GM18508 (cell line): Measurements from ENCODE around the gene LRRC8A.
"Not testable (repeated sequence)": the region's sequence is repeated elsewhere in the genome, so short reads cannot be mapped to it uniquely, and the experiment has no call there.

Experiments used
- ATAC-seq: cut with Tn5 transposase; IDR thresholded peaks from one replicate; pipeline ENCODE4 v1.9.1; 2021; ENCODE audit warnings: moderate number of reproducible peaks; ENCODE audit not compliant: insufficient read depth, unreplicated experiment

LRRC8A gene

GRCh38 chr9:128862401-128862851 lies 19.5 kb upstream of the LRRC8A start:
- ATAC-seq: no peak

- no peak for ATAC-seq
These were observed 18.3 kb upstream of the LRRC8A start for GRCh38 chr9:128863647-128864046.

DNA sequence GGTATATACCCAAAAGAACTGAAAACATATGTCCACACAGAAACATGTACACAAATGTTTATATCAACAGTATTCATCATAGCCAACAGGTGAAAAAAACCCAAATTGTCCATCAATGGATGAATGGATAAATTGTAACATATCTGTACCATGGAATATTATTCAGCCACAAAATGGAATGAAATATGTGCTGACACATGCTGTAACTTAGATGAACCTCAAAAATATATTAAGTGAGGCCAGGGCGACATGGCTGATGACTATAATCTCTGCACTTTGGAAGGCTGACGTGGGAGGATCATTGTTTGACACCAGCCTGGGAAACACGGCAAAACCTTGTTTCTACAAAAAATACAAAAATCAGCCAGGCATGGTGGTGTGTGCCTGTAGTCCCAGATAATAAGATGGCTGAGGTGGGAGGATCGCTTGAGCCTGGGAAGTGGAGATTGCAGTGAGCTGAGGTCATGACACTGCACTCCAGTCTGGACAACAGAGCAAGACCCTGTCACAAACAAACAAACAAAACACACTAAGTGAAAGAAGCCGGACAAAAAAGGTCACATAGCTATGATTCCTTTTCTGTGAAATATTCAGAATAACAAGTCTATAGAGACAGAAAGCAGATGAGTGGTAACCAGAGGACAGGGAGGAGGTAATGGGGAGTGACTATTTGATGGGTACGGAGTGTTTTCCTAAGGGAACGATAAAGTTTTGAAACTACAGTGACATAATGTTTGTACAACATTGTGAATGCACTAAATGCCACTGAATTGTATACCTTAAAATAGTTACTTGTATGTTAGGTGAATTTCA lies 11.6 kb upstream of the LRRC8A start:
- ATAC-seq: no peak

GRCh38 chr9:128870941-128871265 lies 11.0 kb upstream of the LRRC8A start:
- not testable (repeated sequence) for ATAC-seq

- ATAC-seq: no peak
These were observed 4.1 kb upstream of the LRRC8A start for GRCh38 chr9:128877852-128878251.

- no peak for ATAC-seq
These were observed 1.0 kb downstream of the LRRC8A start for GRCh38 chr9:128882677-128883603.

- no peak for ATAC-seq
These were observed 2.2 kb downstream of the LRRC8A start for GRCh38 chr9:128884164-128884563.

DNA sequence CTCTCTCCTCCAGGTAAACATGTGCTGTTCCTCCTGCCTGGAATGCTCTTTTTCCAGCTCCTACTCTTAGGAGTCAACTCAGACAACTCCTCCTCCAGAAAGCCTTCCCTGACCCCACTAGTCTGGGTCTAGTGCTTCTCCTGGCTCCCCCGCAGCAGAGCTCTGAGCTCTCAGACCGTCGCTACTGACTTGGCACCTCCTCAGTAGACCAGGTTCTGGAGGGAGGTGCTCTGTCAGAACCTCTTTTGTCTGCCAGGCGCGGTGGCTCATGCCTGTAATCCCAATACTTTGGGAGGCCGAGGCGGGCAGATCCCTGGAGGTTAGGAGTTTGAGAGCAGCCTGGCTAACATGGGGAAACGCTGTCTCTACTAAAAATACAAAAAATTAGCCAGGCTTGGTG lies 3.4 kb downstream of the LRRC8A start:
- ATAC-seq: no peak

DNA sequence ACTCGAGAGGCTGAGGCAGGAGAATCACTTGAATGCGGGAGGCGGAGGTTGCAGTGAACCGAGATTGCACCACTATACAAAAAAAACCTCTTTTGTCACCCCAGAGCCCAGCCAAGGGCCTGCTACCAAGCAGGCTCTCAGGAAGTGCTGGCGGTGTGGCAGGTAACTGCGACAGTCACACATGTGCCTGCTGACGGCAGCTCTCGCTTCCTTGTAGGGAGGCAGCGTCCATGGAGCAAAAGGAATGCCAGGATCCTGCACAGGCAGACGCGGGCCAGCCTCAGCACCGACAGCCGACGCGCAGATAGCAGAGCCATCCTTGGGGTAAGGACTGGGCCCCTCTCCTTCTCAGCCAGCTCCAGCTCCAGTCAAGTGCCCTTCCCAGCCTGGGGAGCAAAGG lies 3.9 kb downstream of the LRRC8A start:
- ATAC-seq: no peak

DNA sequence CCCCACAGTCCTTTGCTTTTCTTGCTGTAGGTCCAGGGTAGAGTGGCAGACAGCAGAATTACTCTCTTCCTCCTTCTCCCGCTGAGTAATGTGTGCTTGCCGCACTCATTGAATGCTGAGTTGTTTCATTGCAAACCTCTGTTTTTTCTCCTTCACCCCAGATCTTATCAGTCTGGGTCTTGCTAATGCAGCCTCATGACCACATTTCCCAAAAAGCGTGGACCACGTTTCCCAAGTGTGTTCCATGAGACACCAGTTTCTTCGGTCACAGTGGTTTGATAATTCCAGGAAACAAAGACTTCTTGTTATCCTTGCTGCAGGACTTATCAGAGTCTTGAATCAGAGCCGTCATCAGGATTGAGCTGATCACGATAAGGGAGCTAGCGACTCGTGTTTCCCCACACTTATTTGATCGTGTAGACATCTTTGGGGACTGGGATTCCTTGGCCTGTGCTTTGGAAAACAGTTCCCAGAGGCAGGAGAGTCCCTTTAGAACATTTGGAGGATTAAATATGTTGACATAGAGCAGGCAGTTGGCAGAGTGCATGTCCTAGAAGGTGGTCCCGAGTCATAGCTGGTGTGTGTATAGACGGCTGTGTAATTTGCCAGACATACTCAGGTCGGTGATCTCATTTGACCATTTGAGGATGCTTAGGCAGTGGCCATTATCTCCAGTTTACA lies 4.4 kb downstream of the LRRC8A start:
- no peak for ATAC-seq

DNA sequence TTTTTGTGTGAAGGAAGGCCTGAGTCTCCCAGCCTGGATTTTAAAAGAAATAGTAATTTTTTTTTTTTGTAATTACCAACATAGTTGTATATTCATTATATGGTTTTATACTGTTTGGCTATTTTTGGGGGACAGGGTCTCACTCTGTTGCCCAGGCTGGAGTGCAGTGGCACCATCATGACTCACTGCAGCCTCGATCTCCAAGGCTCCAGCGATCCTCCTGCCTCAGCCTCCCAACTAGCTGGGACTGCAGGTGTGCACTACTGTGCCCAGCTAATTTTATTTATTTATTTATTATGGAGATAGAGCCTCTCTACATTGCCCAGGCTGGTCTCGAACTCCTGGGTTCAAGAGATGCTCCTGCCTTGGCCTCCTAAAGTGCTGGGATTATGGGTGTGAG lies 5.1 kb downstream of the LRRC8A start:
- no peak for ATAC-seq

DNA sequence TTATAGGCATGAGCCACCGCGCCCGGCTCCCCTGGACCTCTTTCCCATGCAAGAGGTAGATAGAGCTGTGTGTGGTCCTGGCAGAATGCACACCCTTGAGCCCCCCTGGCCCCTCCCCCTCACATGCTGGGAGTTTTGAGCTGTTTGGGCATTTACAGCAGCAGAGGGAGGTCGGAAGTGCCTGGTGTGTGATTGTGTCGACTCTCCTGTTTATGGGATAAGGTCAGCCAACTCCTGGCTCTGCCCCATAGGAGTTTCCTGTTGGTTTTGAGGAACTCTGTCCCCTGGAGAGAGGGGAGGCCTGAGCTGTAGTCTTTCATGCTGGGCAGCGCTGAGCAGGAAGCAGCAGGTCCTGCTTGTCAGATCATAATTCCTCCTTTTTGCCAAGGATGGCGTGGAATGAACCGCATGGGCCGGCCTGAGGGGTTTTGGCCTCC lies 6.0 kb downstream of the LRRC8A start:
- ATAC-seq: no peak

DNA sequence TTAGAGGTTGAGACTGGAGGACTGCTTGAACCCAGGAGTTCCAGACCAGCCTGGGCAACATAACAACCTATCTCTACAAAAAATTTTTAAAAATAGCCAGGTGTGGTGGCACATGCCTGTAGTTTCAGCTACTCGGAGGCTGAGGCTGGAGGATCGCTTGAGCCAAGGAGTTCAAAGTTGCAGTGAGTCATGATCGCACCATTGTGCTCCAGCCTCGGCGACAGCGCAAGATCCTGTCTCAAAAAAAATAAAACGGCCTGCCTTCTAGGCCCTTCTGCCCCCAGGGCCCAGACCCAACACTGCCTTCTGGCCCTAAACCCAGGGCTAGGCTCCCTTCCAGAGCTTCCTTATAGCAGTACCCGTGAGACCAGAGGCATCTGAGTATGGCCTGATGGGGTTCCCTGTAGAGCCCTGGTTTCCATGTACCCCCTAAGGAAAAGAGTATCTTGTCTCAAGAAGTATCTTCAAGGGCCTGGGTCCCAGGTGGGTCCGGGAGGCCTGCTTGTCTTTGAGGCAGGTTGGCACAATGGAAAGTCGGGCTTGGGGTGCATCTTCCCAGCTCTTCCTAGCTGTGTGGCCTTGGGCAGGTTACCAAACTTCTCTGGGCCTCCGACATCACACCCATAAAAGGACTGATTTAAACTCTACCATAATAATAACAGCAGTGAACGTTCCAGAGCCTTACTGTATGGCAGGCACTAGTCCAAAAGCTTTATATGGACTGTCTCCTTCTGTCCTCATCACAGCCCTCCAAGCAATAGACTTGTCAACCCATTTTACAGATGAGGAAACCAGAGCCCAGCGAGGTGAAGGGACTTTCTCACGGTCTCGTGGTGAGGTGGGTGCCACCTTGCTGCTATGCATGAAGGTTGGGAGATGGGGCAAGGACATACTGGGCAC lies 9.6 kb downstream of the LRRC8A start:
- no peak for ATAC-seq

DNA sequence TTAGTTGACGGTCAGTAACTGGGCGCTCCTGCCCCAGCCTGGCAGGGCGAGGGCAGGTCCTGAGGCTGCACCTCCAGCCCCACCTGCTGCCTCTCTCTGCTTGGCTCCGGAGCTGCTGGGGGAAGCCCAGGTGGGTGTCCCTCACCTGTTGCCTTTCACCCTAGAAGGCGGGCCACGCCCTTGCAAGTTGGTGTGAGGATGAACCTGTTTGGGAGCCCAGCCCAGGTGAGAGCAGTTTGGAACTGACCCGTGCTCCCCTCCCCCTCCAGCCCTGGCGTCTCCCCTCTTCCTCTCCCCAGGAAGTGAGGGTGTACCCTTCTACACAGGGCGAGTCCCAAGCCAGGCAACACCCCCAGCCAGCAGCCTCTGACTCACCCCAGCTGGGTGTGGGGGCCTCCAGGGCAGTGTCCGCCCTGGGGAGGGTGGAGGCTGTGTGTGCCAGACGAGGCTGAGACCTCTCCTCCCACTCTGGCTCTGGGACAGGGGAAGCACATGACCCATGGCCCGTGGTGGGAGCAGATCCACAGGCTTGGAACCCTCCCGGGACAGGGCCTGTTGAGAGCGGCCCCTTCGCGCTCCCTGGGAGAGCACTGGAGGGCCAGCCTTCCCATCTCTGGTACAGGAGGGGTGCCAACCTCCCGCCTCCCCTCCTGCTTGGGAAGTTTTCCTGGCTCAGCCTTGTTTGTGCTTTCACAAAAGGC lies 10.4 kb downstream of the LRRC8A start:
- ATAC-seq: no peak

DNA sequence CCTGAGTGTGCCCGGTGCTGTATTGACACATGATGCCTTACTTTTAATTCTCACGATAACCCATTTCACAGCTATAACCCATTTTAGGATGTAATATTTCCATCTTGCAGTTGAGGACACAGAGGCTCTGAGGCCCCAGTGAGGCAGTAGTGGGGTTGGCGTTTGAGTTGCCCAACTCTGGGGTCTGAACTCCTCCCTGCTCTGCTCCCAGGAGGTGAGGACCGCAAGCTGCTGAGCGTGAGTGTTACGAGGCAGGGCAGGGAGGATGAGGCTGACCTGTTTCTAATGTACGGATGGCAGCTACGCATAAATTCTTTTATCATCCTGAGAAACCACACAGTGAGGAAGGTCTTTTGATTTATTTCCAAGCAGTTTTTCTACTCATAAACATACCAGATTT lies 11.4 kb downstream of the LRRC8A start:
- ATAC-seq: no peak

GRCh38 chr9:128894764-128895163 lies 12.8 kb downstream of the LRRC8A start:
- no peak for ATAC-seq

DNA sequence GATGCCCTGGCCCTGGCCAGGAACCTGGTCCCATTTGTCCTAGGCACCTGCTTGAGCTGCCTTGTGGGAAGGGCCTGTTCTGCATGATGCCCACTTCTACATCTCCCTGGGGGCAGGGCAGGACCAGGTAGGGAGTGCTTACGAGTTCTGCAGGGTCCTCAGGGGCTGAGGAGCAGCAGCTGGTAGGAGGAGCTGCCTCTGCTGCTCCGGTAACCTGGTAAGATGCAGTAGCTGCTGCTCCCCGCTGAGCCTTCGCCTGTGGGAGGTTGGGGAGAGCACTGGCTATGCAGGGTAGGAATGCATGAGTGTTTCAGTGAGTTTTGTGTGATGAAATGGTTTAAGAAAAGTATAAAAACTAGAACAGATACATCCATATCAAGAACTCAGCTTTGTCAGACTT lies 13.6 kb downstream of the LRRC8A start:
- ATAC-seq: no peak

- ATAC-seq: no peak
These were observed 16.4 kb downstream of the LRRC8A start for GRCh38 chr9:128898382-128898781.

DNA sequence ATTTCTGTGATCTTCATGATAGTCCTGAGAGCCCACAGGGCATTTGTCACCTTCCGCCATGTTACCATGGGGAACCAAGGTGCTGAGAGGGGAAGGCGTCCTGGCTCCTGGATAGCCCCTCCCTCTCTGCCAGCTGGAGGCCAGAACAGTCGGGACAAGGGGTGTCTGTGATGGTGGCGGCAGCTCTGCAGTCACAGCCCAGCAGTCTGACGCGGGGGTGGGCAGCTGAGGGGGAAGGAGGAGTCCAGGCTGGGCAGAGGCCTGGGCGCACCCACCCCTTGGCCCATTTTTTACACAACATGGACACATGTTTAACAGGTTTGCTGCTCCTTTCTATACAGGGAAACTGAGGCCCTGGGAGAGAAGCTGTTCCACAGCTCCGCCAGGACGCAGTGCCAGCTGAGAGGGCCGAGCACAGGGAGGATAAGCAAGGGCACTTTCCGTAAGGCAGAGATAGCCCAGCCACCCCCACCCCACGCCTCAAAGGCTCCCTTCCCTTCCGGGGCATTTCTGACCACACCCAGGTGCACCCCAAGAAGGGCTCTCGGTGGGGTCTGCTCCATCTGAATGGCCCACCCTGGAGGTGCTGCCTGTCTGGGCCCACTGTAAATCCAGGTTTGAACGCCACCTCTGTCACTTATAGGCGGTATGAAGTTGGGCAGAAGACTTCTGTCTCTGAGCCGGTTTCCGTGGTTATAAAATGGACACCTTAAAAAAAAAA lies 17.1 kb downstream of the LRRC8A start:
- ATAC-seq: no peak
